ENCODE data around the gene FOXO1.

Gene FOXO1

GRCh38 chr13:40676007-40676406, 9.6 kb upstream of the FOXO1 start:
- no CpG with 5 or more reads among the region's 2 CpGs for WGBS
- H4K91ac ChIP-seq (ENCODE audit: low read length), result no peak overlapping the region

GRCh38 chr13:40673414-40673813, 7.0 kb upstream of the FOXO1 start:
- Histone ChIP-seq H2BK15ac (ENCODE audit: low read depth, poor library complexity, severe bottlenecking) (no peak overlapping the region), H2AK5ac (ENCODE audit: low read length, severe bottlenecking) (no peak overlapping the region), H3K9me3 (ENCODE audit: control insufficient read depth, low read length) (no peaks in the 10 kb centered on the region), H3K4me2 (ENCODE audit: low read length, poor library complexity, severe bottlenecking) (no peak overlapping the region), H3K9ac (ENCODE audit: low read length) (no peak overlapping the region), H2BK120ac (ENCODE audit: low read depth, low read length) (no peak overlapping the region), H3K4ac (ENCODE audit: low read depth in 1 of 2, low read length in 2 of 2) (no peak overlapping the region), H3K23ac (ENCODE audit: low read length in 2 of 2) (no peak overlapping the region), H3K36me3 (ENCODE audit: control insufficient read depth in 1 of 2, insufficient read depth in 2 of 2, low read depth in 1 of 2, low read length in 2 of 2) (no peaks in the 10 kb centered on the region), H3K4me3 (ENCODE audit: insufficient read depth in 1 of 2, low read depth in 1 of 2, low read length in 2 of 2) (no peak overlapping the region), H2BK12ac (ENCODE audit: low read length in 2 of 2) (no peak overlapping the region), H3K18ac (ENCODE audit: low read depth in 1 of 2, low read length in 2 of 2) (no peak overlapping the region), H2BK5ac (ENCODE audit: low read depth, low read length, poor library complexity, severe bottlenecking) (no peak overlapping the region), H3K27me3 (ENCODE audit: control insufficient read depth in 1 of 2, insufficient read depth in 1 of 2, low read length in 2 of 2) (no peaks in the 10 kb centered on the region), H4K91ac (ENCODE audit: low read length) (no peak overlapping the region), H3K4me1 (ENCODE audit: control insufficient read depth, insufficient read depth, low read depth, low read length) (no peaks in the 10 kb centered on the region), H4K8ac (ENCODE audit: low read length) (no peak overlapping the region), H3K14ac (ENCODE audit: low read length in 2 of 2) (no peak overlapping the region), H3K79me1 (replicated peaks; ENCODE audit: low read length, poor library complexity, severe bottlenecking) (no peaks in the 10 kb centered on the region), H3K27ac (ENCODE audit: low read length, poor library complexity, severe bottlenecking) (no peak overlapping the region), H2AFZ (ENCODE audit: low read depth, low read length) (no peak overlapping the region)
- DNase-seq, result no peak

More at GRCh38 chr13:40676007-40676406, 9.6 kb upstream of the FOXO1 start:
- Histone ChIP-seq H3K18ac (ENCODE audit: low read depth in 1 of 2, low read length in 2 of 2) (no peak overlapping the region), H3K9me3 (ENCODE audit: control insufficient read depth, low read length) (no peaks in the 10 kb centered on the region), H3K4me3 (ENCODE audit: insufficient read depth in 1 of 2, low read depth in 1 of 2, low read length in 2 of 2) (no peak overlapping the region), H2BK120ac (ENCODE audit: low read depth, low read length) (no peak overlapping the region), H3K4ac (ENCODE audit: low read depth in 1 of 2, low read length in 2 of 2) (no peak overlapping the region), H2BK15ac (ENCODE audit: low read depth, poor library complexity, severe bottlenecking) (no peak overlapping the region), H4K8ac (ENCODE audit: low read length) (no peak overlapping the region), H2BK5ac (ENCODE audit: low read depth, low read length, poor library complexity, severe bottlenecking) (no peak overlapping the region), H3K4me2 (ENCODE audit: low read length, poor library complexity, severe bottlenecking) (no peak overlapping the region), H3K36me3 (ENCODE audit: control insufficient read depth in 1 of 2, insufficient read depth in 2 of 2, low read depth in 1 of 2, low read length in 2 of 2) (no peaks in the 10 kb centered on the region), H2BK12ac (ENCODE audit: low read length in 2 of 2) (no peak overlapping the region), H3K23ac (ENCODE audit: low read length in 2 of 2) (no peak overlapping the region), H3K9ac (ENCODE audit: low read length) (no peak overlapping the region), H3K4me1 (ENCODE audit: control insufficient read depth, insufficient read depth, low read depth, low read length) (no peaks in the 10 kb centered on the region), H2AFZ (ENCODE audit: low read depth, low read length) (no peak overlapping the region), H3K14ac (ENCODE audit: low read length in 2 of 2) (no peak overlapping the region), H2AK5ac (ENCODE audit: low read length, severe bottlenecking) (no peak overlapping the region), H3K79me1 (replicated peaks; ENCODE audit: low read length, poor library complexity, severe bottlenecking) (no peaks in the 10 kb centered on the region), H3K27ac (ENCODE audit: low read length, poor library complexity, severe bottlenecking) (no peak overlapping the region), H3K27me3 (ENCODE audit: control insufficient read depth in 1 of 2, insufficient read depth in 1 of 2, low read length in 2 of 2) (no peaks in the 10 kb centered on the region)
- no peak for DNase-seq

GRCh38 chr13:40672765-40673397, 6.4 kb upstream of the FOXO1 start:
- no peak overlapping the region for H3K14ac ChIP-seq (ENCODE audit: low read length in 2 of 2)
- no peak overlapping the region for H2AK5ac ChIP-seq (ENCODE audit: low read length, severe bottlenecking)
- no peak overlapping the region for H3K23ac ChIP-seq (ENCODE audit: low read length in 2 of 2)
- no peaks in the 10 kb centered on the region for H3K4me1 ChIP-seq (ENCODE audit: control insufficient read depth, insufficient read depth, low read depth, low read length)
- no peak overlapping the region for H3K18ac ChIP-seq (ENCODE audit: low read depth in 1 of 2, low read length in 2 of 2)
- no peak overlapping the region for H3K4me2 ChIP-seq (ENCODE audit: low read length, poor library complexity, severe bottlenecking)
- no peak overlapping the region for H2AFZ ChIP-seq (ENCODE audit: low read depth, low read length)
- H3K36me3 ChIP-seq (ENCODE audit: control insufficient read depth in 1 of 2, insufficient read depth in 2 of 2, low read depth in 1 of 2, low read length in 2 of 2), result no peaks in the 10 kb centered on the region
- H2BK5ac ChIP-seq (ENCODE audit: low read depth, low read length, poor library complexity, severe bottlenecking), result no peak overlapping the region
- no peak overlapping the region for H2BK12ac ChIP-seq (ENCODE audit: low read length in 2 of 2)
- no peaks in the 10 kb centered on the region for H3K9me3 ChIP-seq (ENCODE audit: control insufficient read depth, low read length)
- DNase-seq, result no peak
- no peaks in the 10 kb centered on the region for H3K79me1 ChIP-seq (replicated peaks; ENCODE audit: low read length, poor library complexity, severe bottlenecking)
- H2BK15ac ChIP-seq (ENCODE audit: low read depth, poor library complexity, severe bottlenecking), result no peak overlapping the region
- H3K4me3 ChIP-seq (ENCODE audit: insufficient read depth in 1 of 2, low read depth in 1 of 2, low read length in 2 of 2), result no peak overlapping the region
- H3K27ac ChIP-seq (ENCODE audit: low read length, poor library complexity, severe bottlenecking), result peak overlapping the region; percentile 21
- H3K27me3 ChIP-seq (ENCODE audit: control insufficient read depth in 1 of 2, insufficient read depth in 1 of 2, low read length in 2 of 2), result no peaks in the 10 kb centered on the region
- WGBS, result 79% methylated on average over 3 of the region's 4 CpGs
- no peak overlapping the region for H2BK120ac ChIP-seq (ENCODE audit: low read depth, low read length)
- H4K91ac ChIP-seq (ENCODE audit: low read length), result no peak overlapping the region
- no peak overlapping the region for H3K9ac ChIP-seq (ENCODE audit: low read length)
- no peak overlapping the region for H4K8ac ChIP-seq (ENCODE audit: low read length)
- H3K4ac ChIP-seq (ENCODE audit: low read depth in 1 of 2, low read length in 2 of 2), result no peak overlapping the region

GRCh38 chr13:40671956-40672764, 5.7 kb upstream of the FOXO1 start:
- Histone ChIP-seq H2BK120ac (ENCODE audit: low read depth, low read length) (no peak overlapping the region), H4K91ac (ENCODE audit: low read length) (no peak overlapping the region), H3K4me1 (ENCODE audit: control insufficient read depth, insufficient read depth, low read depth, low read length) (peaks cover 6% of the 10 kb centered on the region), H2BK12ac (ENCODE audit: low read length in 2 of 2) (no peak overlapping the region), H2BK15ac (ENCODE audit: low read depth, poor library complexity, severe bottlenecking) (no peak overlapping the region), H3K4me3 (ENCODE audit: insufficient read depth in 1 of 2, low read depth in 1 of 2, low read length in 2 of 2) (no peak overlapping the region), H2AK5ac (ENCODE audit: low read length, severe bottlenecking) (no peak overlapping the region), H3K27me3 (ENCODE audit: control insufficient read depth in 1 of 2, insufficient read depth in 1 of 2, low read length in 2 of 2) (no peaks in the 10 kb centered on the region), H3K23ac (ENCODE audit: low read length in 2 of 2) (no peak overlapping the region), H4K8ac (ENCODE audit: low read length) (no peak overlapping the region), H2BK5ac (ENCODE audit: low read depth, low read length, poor library complexity, severe bottlenecking) (no peak overlapping the region), H3K4ac (ENCODE audit: low read depth in 1 of 2, low read length in 2 of 2) (no peak overlapping the region), H2AFZ (ENCODE audit: low read depth, low read length) (no peak overlapping the region), H3K14ac (ENCODE audit: low read length in 2 of 2) (no peak overlapping the region), H3K4me2 (ENCODE audit: low read length, poor library complexity, severe bottlenecking) (no peak overlapping the region), H3K36me3 (ENCODE audit: control insufficient read depth in 1 of 2, insufficient read depth in 2 of 2, low read depth in 1 of 2, low read length in 2 of 2) (no peaks in the 10 kb centered on the region), H3K18ac (ENCODE audit: low read depth in 1 of 2, low read length in 2 of 2) (no peak overlapping the region), H3K9me3 (ENCODE audit: control insufficient read depth, low read length) (no peaks in the 10 kb centered on the region), H3K9ac (ENCODE audit: low read length) (no peak overlapping the region), H3K27ac (ENCODE audit: low read length, poor library complexity, severe bottlenecking) (no peak overlapping the region), H3K79me1 (replicated peaks; ENCODE audit: low read length, poor library complexity, severe bottlenecking) (peaks cover 4% of the 10 kb centered on the region)
- DNase-seq, result peak; percentile 27
- no CpG with 5 or more reads among the region's 1 CpG for WGBS

Data from mesenchymal stem cell (in vitro differentiated cells and primary cell).